ENCODE data around the gene NCSTN. TPM values are rescaled to one million over a fixed set of nuclear protein-coding genes. Genes with fewer than 3 reads are reported as not detected.
A peak's percentile ranks its signal among the peaks of the same experiment; 100 is the strongest.

The NCSTN gene
- total RNA-seq, result 10 to 100 TPM; 43.5 to 53.0 TPM

DNA sequence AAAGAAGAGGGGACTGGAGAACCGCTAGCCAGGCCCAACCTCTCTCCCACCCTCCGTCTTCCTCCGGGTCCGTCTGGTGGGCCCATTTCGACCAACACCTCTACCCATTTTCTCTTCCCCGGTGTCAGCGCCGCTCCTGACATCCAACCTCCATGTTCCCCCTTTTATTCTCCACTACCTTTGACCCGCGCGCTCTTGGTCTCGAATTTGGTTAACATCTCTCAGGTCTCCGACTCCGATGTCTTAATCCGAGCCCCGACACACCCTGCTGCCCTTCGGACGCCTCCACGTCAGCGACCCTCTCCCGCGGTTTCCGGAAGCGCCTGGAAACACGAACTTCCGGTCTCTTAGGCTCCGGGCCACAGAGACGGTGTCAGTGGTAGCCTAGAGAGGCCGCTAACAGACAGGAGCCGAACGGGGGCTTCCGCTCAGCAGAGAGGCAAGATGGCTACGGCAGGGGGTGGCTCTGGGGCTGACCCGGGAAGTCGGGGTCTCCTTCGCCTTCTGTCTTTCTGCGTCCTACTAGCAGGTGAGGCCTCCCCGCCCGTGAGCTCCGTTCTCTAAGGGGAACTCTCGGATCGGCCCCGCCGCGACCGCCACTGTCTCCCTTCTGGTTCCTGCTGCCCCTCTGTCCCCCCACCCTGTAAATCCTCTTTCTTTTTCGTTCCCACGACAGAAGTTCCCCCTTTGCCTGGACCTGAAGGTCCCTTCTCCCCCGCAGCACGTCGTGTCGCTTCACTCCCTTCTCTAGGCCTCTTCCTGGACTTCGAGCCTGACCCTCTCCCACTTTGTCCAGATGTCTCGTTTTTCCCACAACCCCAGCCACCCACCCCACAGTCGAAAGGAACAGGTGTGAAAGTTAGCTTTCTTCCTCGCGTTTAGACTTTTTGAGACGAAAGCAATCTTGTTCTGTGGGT is at the start of gene NCSTN, which contains the start of gene COPA:
TSS of gene NCSTN (plus strand) at position 431 of the 917 bp plus-strand sequence. CDS start at position 445, 14 bp downstream.
TSS of gene COPA (minus strand) at position 298 of the 917 bp plus-strand sequence. CDS start at position 218, 80 bp downstream.
- peak within 1 kb of the TSS; percentile 96 to 100 for H3K27ac Mint-ChIP-seq
- H3K9me3 Mint-ChIP-seq, result no peaks in the 10 kb centered on the region
- peak; percentile 87 to 90 for DNase-seq (ENCODE audit: low spot score in 2 of 2)
- ATAC-seq, result peak; percentile 100
- H3K36me3 Mint-ChIP-seq, result peaks cover 32% of the 10 kb centered on the region in 2 donors

DNA sequence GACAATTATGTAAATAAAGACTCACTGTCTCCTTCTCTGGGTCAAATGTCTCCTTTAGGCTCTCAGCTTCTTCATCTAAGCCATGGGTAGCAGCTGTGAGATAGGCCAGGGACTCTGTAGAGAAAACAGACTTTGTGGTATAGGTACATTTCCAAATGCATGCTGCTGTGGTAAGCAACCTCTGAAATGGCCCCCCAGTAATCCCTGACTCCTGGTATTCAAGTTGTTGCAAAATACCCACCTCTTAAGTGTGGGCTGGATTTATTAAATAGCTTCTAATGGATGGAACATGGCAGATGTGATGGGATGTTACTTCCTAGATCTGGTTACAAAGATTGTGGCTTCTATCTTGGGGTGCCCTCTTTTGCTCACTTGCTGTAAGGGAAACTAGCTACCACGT is 47.1 kb upstream of the NCSTN start:
- ATAC-seq (no peak), DNase-seq (ENCODE audit: low spot score in 2 of 2) (no peak)
- H3K9me3 Mint-ChIP-seq, result no peaks in the 10 kb centered on the region
- H3K36me3 Mint-ChIP-seq, result peaks cover 0 to 12% of the 10 kb centered on the region in 2 donors
- H3K27ac Mint-ChIP-seq, result no peak overlapping the region

DNA sequence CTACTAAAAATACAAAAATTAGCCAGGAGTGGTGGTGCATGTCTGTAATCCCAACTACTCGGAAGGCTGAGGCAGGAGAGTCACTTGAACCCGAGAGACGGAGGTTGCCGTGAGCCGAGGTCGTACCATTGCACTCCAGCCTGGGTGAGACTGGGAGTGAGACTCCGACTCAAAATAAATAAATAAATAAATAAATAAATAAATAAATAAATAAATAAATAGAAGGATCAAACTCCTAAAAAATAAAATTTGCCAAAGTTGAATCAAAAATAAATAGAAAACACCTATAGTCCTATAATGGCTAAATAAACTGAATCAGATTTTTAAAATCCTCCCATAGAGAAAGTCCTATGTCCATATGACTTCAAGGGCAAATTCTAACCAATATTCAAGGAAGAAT is 43.0 kb upstream of the NCSTN start:
- Mint-ChIP-seq H3K27ac (no peak overlapping the region), H3K9me3 (no peaks in the 10 kb centered on the region), H3K36me3 (peaks cover 0 to 12% of the 10 kb centered on the region in 2 donors)
- ATAC-seq (no peak), DNase-seq (ENCODE audit: low spot score in 2 of 2) (no peak)

DNA sequence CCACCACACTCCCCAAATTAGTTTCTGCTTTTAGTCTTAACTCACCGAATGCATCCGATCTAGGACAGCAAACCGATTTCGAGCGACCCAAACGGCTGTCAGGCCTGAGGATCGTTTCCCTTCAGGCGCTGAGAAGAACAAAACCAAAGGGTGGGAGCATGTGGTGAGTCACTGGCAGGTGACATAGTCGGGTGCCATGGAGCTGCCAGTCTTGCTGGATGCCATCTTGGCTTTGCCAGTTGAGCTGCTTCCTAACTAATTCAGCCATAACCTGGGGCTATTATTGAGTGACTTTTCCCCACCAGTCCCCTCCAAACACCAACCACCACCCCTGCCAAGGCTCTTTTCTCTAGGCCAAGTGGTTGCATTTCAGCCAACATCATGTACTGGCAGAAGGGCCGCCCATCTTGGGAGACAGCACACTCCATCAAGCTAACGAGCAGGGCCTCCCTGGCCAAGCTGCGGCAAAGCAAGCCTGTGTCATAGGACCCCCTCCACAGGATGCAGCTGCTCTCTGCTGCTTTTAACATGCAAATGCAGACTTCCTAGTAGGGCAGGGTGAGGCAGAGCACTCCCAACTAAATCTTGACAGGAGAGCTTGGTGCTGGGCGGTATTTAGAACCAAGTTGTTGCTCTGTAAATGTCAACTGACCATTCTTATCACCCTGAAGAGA is 35.9 kb upstream of the NCSTN start:
- no peak for DNase-seq (ENCODE audit: low spot score in 2 of 2)

DNA sequence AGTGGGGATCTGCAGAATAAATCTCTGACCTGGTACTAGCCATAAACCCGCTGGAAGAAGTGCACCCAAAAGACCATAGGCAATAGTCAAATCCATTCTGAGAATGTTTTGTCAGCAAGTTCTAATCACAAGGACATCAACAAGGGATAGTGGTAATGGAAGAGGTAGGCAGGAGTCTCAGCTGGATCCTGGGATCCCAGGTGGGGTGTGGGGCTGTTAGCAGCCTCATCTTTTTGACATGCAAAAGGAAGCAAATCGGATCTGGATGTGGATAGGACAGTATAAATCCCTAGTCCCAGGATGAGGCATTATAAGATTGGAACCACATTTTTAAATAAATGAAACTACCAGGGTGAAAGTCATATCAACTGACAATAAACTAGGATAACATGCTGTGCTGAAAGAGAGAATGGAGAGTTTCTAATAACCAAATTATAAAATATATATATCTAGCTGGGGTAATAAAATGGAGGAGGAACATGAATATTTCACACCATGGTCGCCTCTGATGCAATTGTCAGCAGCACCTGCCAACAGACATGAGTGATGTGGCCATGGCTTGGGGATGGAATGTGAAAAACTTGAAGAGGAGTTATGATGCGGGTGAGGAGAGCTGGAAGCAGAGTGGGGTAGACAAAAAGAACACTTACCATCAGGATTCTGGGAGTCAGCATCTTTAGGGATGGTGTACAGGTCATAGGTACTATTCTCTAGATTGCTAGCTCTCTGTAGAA is 34.6 kb upstream of the NCSTN start:
- peak overlapping the region in 1 of 2 donors; percentile 67 for H3K27ac Mint-ChIP-seq
- H3K9me3 Mint-ChIP-seq, result no peaks in the 10 kb centered on the region
- peaks cover 5 to 25% of the 10 kb centered on the region in 2 donors for H3K36me3 Mint-ChIP-seq
- DNase-seq (ENCODE audit: low spot score in 2 of 2) (no peak), ATAC-seq (no peak)

More for the DNA sequence above, 35.9 kb upstream of the NCSTN start:
- no peaks in the 10 kb centered on the region for H3K9me3 Mint-ChIP-seq
- no peak overlapping the region for H3K27ac Mint-ChIP-seq
- H3K36me3 Mint-ChIP-seq, result peaks cover 5 to 18% of the 10 kb centered on the region in 2 donors
- no peak for ATAC-seq

DNA sequence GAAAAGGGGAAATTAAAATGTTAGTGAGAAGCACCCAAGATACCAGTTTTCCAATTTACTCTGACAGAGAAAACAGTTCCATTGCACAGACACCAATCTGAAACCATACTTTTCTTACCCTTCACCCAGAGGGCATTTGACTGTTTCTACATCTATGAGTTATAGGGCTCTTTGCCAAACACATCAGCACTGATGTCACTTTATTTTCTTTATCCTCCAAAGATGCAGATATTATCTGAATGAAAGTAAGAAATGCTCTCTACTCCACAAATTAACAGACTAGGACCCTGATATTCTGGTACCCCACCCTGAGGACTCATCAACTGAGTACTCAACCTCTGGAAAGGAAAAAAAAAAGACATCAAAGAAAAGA is 34.0 kb upstream of the NCSTN start:
- no peak for ATAC-seq
- no peaks in the 10 kb centered on the region for H3K9me3 Mint-ChIP-seq
- H3K27ac Mint-ChIP-seq, result peak overlapping the region in 1 of 2 donors; percentile 67
- peaks cover 5 to 25% of the 10 kb centered on the region in 2 donors for H3K36me3 Mint-ChIP-seq
- no peak for DNase-seq (ENCODE audit: low spot score in 2 of 2)

DNA sequence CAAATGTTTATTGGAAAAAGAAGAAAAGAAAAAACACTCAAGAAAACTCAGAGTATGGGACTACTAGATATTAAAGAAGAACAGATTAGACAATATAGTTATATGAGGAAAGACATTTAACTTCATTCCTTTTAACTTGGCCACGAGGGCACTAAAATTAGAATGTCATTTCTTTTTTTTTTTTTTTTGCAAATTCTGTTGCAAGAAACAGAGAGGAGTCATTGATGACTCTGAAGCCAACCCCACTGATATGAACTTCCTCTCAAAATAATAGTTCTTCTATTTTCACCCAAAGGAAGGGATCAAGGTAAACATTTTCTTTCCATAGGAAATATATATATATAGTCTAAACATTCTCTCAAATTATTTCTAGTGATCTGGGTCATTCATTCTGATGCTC is 33.6 kb upstream of the NCSTN start:
- Mint-ChIP-seq H3K9me3 (no peaks in the 10 kb centered on the region), H3K36me3 (peaks cover 5 to 27% of the 10 kb centered on the region in 2 donors), H3K27ac (no peak overlapping the region)
- ATAC-seq (no peak), DNase-seq (ENCODE audit: low spot score in 2 of 2) (no peak)

DNA sequence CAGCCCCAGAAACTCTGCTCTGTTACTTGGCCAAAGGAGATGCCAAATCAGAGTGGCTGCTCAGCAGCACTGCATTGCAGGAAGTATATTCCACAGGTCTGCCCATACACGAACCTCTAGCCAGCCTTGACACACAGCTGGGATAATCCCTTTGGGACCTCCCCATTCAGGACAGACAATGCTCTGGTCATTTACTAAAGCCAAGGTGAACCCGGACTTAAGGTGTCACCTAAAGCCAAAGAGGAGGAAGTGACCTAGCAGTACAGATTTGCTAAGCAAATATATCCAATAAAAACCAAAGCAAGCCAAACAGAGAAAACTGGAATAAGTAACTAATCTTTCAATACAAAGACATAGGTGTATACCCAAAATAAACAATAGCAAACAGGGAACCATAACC is 27.8 kb upstream of the NCSTN start:
- ATAC-seq, result no peak
- Mint-ChIP-seq H3K9me3 (peaks cover 4 to 7% of the 10 kb centered on the region in 2 donors), H3K36me3 (peaks cover 40 to 68% of the 10 kb centered on the region in 2 donors), H3K27ac (peak overlapping the region; percentile 56 to 67)
- DNase-seq (ENCODE audit: low spot score in 2 of 2), result no peak

DNA sequence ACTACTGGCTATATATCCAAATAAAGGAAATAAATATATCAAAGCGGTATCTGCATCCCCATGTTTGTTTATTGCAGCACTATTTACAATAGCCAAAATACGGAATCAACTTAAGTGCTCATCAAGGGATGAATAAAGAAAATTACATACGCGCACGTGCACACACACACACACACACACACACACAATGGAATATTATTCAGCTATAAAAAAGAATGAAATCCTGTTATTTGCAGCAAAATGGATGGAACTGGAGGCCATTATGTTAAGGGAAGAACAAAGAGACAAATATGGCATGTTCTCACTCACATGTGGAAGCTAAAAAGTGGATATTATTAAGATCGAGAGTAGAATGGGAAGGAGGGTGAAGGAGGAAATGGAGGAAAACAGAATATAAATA is 20.4 kb upstream of the NCSTN start:
- Mint-ChIP-seq H3K36me3 (peaks cover 27 to 29% of the 10 kb centered on the region in 2 donors), H3K27ac (no peak overlapping the region), H3K9me3 (no peaks in the 10 kb centered on the region)
- DNase-seq (ENCODE audit: low spot score in 2 of 2), result no peak
- ATAC-seq, result no peak

DNA sequence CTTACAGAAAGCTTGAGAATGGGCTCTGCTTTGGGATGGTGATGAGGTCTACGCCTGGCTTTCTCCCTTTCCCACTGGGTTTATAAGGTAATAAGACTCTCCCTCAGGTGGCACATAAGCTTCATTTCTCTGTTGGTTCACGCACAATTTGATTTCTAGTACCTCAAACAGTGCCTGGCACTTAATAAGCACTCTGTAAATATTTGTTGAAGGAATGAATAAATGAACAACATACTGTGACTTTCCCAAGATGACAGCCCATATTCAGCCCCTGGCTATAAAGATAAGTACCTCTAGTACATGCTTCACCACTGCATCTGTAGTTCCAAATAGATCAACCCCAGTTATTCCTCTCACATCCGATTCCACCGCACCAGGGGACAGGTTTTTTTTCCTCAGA is 17.9 kb upstream of the NCSTN start:
- ATAC-seq (no peak), DNase-seq (ENCODE audit: low spot score in 2 of 2) (no peak)
- peaks cover 10% of the 10 kb centered on the region in 2 donors for H3K36me3 Mint-ChIP-seq
- H3K27ac Mint-ChIP-seq, result no peak overlapping the region
- no peaks in the 10 kb centered on the region for H3K9me3 Mint-ChIP-seq

DNA sequence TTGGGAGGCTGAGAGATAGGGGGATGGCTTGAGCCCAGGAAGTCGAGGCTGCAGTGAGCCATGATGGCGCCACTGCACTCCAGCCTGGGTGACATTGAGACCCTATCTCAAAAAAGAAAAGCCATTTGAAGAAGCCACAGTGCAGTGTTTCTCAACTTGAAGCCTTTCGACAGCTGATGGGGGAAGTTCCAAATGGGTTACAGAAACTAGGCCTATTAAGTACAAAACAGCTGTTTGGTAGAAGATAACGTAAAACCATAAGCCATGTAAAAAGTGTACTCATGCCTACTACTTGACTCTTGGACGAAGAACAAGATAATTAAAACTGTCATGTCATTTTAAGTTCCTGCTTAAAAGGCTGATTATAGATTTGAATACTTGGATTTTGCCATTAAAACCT is 16.8 kb upstream of the NCSTN start:
- DNase-seq (ENCODE audit: low spot score in 2 of 2) (no peak), ATAC-seq (no peak)
- no peak overlapping the region for H3K27ac Mint-ChIP-seq
- peaks cover 10% of the 10 kb centered on the region in 2 donors for H3K36me3 Mint-ChIP-seq
- no peaks in the 10 kb centered on the region for H3K9me3 Mint-ChIP-seq

DNA sequence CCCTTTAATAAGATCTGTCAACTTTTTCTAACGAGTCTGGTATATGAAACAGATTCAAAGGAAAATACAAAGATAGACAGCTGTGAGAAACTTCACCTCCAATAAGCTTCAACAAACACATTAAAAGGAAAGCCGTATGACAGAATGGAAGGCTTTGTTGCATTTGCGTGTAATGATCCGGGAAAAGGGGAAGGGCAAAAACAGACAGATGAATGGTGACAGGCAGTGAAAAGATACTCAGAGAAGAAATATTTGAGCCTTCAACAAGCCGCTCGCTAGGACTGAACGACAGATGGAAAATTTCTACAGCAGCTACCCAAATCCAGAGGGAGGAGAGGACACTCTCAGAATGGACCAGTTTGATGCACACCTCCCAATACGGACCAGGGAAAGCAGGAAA is 15.0 kb upstream of the NCSTN start:
- Mint-ChIP-seq H3K9me3 (no peaks in the 10 kb centered on the region), H3K27ac (peak overlapping the region in 1 of 2 donors; percentile 75), H3K36me3 (peaks cover 10% of the 10 kb centered on the region in 2 donors)
- DNase-seq (ENCODE audit: low spot score in 2 of 2) (no peak), ATAC-seq (no peak)

DNA sequence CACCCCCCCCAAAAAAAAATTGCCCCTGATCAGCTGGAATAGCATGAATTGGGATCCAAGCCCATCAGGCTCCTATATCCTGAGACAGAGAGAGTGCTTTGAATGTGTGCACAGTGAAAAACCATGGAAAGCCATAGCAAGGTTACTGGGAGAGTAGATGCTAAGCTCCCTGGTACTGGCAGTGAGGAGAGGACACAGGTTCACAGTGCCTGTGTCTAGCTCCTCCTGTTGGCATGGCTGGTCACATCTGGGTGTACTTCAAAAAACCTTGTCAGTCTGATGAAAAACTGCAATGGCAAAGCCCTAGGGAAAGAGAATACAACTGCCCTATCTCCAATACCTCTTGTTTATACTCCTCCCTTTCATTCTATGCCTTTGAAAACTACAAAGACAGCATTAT is 13.1 kb upstream of the NCSTN start:
- no peak for DNase-seq (ENCODE audit: low spot score in 2 of 2)
- H3K36me3 Mint-ChIP-seq, result peaks cover 8% of the 10 kb centered on the region in 2 donors
- ATAC-seq, result no peak

DNA sequence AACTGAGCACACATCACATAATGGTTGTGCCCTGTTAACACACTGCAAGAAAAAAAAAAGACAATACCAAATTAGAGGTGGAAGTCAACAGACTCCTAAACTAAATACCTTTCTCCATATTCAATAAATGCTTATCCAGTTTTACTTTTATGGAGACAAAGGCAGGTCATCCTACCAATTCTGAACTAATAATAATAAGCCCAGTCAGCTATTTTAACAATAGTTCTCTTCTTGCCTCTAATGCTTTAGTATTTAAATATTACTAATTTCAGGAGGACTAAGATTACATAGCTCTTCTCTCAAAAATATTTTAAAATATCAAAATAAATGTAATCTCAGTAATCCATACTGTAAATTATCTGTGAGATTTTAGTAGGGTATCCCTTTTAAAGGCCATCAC is 10.7 kb upstream of the NCSTN start:
- DNase-seq (ENCODE audit: low spot score in 2 of 2) (no peak), ATAC-seq (no peak)
- Mint-ChIP-seq H3K27ac (no peak overlapping the region), H3K9me3 (no peaks in the 10 kb centered on the region), H3K36me3 (no peaks in the 10 kb centered on the region)

More for the DNA sequence above, 13.1 kb upstream of the NCSTN start:
- Mint-ChIP-seq H3K9me3 (no peaks in the 10 kb centered on the region), H3K27ac (peak overlapping the region in 1 of 2 donors; percentile 1)

DNA sequence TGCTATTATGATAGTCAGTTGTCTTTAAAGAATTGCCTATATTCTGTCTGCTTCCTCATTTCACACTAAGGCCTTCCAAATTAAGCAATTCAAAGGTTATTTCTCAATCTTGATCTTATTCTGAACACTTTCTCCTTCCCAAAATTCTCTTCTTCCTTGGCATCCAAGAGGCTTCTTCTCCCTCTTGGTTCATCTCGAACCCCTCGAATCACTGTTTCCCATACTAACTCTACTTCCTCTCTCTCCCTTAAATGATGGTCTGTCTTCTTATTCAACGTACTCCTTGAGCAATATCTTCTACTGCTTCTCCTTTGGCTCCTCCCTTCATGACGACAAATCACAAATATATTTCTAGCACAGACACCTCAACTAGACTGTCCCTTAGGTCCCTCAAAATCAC is 4.6 kb upstream of the NCSTN start:
- no peak overlapping the region for H3K27ac Mint-ChIP-seq
- peaks cover 23 to 30% of the 10 kb centered on the region in 2 donors for H3K36me3 Mint-ChIP-seq
- no peaks in the 10 kb centered on the region for H3K9me3 Mint-ChIP-seq
- DNase-seq (ENCODE audit: low spot score in 2 of 2), result no peak
- no peak for ATAC-seq

DNA sequence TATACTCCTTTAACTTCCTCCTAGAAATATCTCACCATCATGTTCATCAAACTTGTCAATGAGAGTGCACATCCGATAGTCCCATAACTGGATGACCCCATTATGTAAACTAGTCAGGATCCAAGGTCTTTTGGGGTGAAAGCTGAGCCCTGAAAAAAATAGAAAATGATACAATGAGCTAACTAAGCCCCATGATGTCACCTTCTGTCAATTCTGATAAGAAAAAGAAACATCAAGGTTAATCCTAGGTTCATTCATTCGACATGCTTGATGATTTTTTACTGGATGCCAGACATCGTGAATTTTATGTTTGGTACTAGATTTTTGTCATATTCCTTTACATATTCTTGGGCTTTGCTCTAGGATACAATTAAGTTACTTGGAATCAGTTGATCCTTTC is 3.0 kb upstream of the NCSTN start:
- Mint-ChIP-seq H3K9me3 (no peaks in the 10 kb centered on the region), H3K36me3 (peaks cover 32% of the 10 kb centered on the region in 2 donors), H3K27ac (no peak overlapping the region)
- DNase-seq (ENCODE audit: low spot score in 2 of 2), result no peak
- ATAC-seq, result no peak

DNA sequence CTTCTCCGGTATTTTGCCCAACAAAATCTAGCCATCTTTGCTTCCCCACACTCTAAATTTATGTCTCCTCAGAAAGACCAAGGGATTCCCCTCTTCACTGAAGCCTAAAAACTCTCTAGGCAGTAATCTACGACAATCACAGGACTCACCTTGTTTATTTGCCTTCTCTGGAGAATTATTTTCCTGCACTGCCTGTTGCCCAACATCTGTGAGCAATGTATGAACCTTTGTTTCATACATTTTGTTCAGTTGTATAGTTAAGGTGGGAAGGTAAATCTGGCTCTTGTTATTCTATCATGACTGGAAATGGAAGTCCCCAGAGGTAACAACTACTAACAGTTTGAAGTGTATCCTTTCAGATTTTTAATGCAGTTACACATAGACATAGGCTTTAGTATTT is 2.3 kb upstream of the NCSTN start:
- peaks cover 32% of the 10 kb centered on the region in 2 donors for H3K36me3 Mint-ChIP-seq
- ATAC-seq (no peak), DNase-seq (ENCODE audit: low spot score in 2 of 2) (no peak)
- H3K9me3 Mint-ChIP-seq, result no peaks in the 10 kb centered on the region
- H3K27ac Mint-ChIP-seq, result no peak overlapping the region

Data from activated naive CD4-positive, alpha-beta T cell treated with anti-CD3 and anti-CD28 coated beads, Interleukin-2, amount 50 U/mL, for 72 hours (primary cell).